HL-60 (cell line): ENCODE results near the gene KCNQ1.

Experiments used
- DNase-seq, 2 experiments: peaks; one replicate each; pipeline ENCODE4 v3.0.0-alpha.2; 2010 to 2020; ENCODE audit warnings: low read depth in 1 of 2, low spot score in 1 of 2
- H3K27ac ChIP-seq: fragments of 250-450 bp; sonication (Bioruptor Pico); replicated peaks from 2 replicates; pipeline ENCODE4 v1.5.1; 2020; ENCODE audit warnings: mild to moderate bottlenecking, moderate library complexity
- H3K27me3 ChIP-seq: fragments of 250-450 bp; sonication (Bioruptor Pico); 2 replicates; pipeline ENCODE4 v1.5.1; 2021; ENCODE audit warnings: mild to moderate bottlenecking, moderate library complexity; ENCODE audit not compliant: insufficient read depth, poor library complexity, severe bottlenecking
- H3K4me3 ChIP-seq: replicated peaks from 2 replicates; pipeline ENCODE4 v1.5.1; 2011; ENCODE audit warnings: mild to moderate bottlenecking, control low read depth, low read length; ENCODE audit not compliant: insufficient read depth
- GABPA ChIP-seq: IDR thresholded peaks from 2 replicates; pipeline ENCODE4 v1.6.1; 2012; ENCODE audit warnings: low read depth
- POLR2AphosphoS5 ChIP-seq: IDR thresholded peaks from 2 replicates; pipeline ENCODE4 v1.6.1; 2012; ENCODE audit warnings: low read depth
- REST ChIP-seq: IDR thresholded peaks from 2 replicates; pipeline ENCODE4 v1.6.1; 2012; ENCODE audit warnings: low read depth; ENCODE audit not compliant: insufficient replicate concordance
- SPI1 ChIP-seq: IDR thresholded peaks from 2 replicates; pipeline ENCODE4 v1.6.1; 2012; ENCODE audit warnings: low read depth, mild to moderate bottlenecking, borderline replicate concordance
- TF ChIP-seq, protein P1 (sequence below): IDR thresholded peaks from one replicate; pipeline ENCODE4 v1.5.1; 2011; ENCODE audit warnings: low read length, control low read depth, inconsistent platforms; ENCODE audit not compliant: insufficient read depth

The KCNQ1 gene

GRCh38 chr11:2515401-2516275 is 70.8 kb downstream of the KCNQ1 start:
- no peak for DNase-seq
- H3K4me3 ChIP-seq: no peak overlapping the region
- no peak overlapping the region for H3K27ac ChIP-seq
- no peaks in the 10 kb centered on the region for H3K27me3 ChIP-seq
- TF ChIP-seq GABPA (no peak), POLR2AphosphoS5 (no peak)
- TF ChIP-seq, protein P1, sequence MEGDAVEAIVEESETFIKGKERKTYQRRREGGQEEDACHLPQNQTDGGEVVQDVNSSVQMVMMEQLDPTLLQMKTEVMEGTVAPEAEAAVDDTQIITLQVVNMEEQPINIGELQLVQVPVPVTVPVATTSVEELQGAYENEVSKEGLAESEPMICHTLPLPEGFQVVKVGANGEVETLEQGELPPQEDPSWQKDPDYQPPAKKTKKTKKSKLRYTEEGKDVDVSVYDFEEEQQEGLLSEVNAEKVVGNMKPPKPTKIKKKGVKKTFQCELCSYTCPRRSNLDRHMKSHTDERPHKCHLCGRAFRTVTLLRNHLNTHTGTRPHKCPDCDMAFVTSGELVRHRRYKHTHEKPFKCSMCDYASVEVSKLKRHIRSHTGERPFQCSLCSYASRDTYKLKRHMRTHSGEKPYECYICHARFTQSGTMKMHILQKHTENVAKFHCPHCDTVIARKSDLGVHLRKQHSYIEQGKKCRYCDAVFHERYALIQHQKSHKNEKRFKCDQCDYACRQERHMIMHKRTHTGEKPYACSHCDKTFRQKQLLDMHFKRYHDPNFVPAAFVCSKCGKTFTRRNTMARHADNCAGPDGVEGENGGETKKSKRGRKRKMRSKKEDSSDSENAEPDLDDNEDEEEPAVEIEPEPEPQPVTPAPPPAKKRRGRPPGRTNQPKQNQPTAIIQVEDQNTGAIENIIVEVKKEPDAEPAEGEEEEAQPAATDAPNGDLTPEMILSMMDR: no peak

- TF ChIP-seq, protein P1: no peak
- TF ChIP-seq POLR2AphosphoS5 (no peak), SPI1 (no peak), REST (no peak), GABPA (no peak)
- Histone ChIP-seq H3K4me3 (no peak overlapping the region), H3K27me3 (no peaks in the 10 kb centered on the region)
These were observed 71.6 kb downstream of the KCNQ1 start for GRCh38 chr11:2516276-2517015.

DNA sequence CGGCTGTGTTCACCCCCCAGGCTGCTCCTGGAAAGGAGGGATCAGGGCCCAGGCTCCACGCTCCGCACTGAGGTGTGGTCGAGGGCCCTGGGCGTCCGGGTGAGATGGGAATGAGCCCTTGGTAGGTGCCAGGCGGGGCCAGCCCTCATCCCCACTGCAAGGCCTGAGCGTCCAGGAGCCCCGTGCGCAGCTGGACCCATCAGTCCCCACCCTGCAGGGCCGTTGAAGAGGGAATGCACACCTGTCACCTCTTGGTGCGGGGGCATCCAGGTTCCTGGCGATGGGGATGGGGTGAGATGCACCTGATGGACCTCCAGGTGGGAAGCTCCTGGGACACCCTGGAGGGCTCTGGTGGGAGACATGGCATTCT is 72.2 kb downstream of the KCNQ1 start:
- H3K27me3 ChIP-seq: no peaks in the 10 kb centered on the region

More at GRCh38 chr11:2516276-2517015, 71.6 kb downstream of the KCNQ1 start:
- H3K27ac ChIP-seq: no peak overlapping the region
- no peak for DNase-seq

More for the DNA sequence above, 72.2 kb downstream of the KCNQ1 start:
- no peak for DNase-seq
- TF ChIP-seq SPI1 (no peak), REST (no peak), POLR2AphosphoS5 (no peak)
- TF ChIP-seq, protein P1: no peak
- no peak overlapping the region for H3K27ac ChIP-seq
- no peak overlapping the region for H3K4me3 ChIP-seq
